ENCODE data around the gene COPB1. TPM values are rescaled to one million over a fixed set of nuclear protein-coding genes. Genes with fewer than 3 reads are reported as not detected.

The COPB1 gene
- total and polyA plus RNA-seq, 2 of the 8 experiments (the other 6 are each of a cell fraction or from before 2014, with no cell fraction given): 28.7 to 72.1 TPM

DNA sequence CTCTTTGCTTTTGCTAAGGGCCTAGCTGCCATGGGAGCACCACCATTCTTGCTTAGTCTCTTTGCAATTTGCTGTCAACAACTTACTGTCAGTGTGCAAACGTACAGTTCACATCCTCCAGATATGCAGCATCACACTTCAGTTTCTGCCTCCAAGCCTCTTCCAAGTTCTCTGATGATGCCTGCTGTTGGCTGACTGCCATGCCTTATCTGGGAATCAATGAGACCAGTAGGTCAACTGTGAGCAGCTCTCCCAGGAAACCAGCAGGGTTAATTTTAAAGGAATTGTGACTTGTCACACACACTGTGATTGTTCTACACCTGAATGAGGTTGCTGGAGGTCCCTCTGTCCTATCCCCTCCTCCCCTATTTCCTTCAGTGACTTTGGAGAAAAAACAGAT is 56.0 kb downstream of the COPB1 start:
- FAIRE-seq: no peak
- TF ChIP-seq CEBPB (IDR thresholded peaks at IDR 0.05; ENCODE audit: low read depth, low read length) (no peak), MAFK (IDR thresholded peaks at IDR 0.05; ENCODE audit: low read depth, low read length) (no peak), KDM5A (IDR thresholded peaks at IDR 0.05; ENCODE audit: low read length) (no peak), BACH1 (IDR thresholded peaks at IDR 0.05; ENCODE audit: low read length) (no peak), TEAD4 (IDR thresholded peaks at IDR 0.05; ENCODE audit: low read depth, low read length) (no peak), CBX8 (IDR thresholded peaks at IDR 0.05; ENCODE audit: borderline replicate concordance, low read depth, low read length) (no peak), HDAC6 (IDR thresholded peaks at IDR 0.05; ENCODE audit: low read depth, low read length) (no peak), HDAC2 (IDR thresholded peaks at IDR 0.05; ENCODE audit: borderline replicate concordance in 1 of 2, low read depth in 2 of 2, low read length in 2 of 2) (no peak), NRF1 (IDR thresholded peaks at IDR 0.05; ENCODE audit: low read depth, low read length) (no peak), RXRA (IDR thresholded peaks at IDR 0.05; ENCODE audit: insufficient read depth, low read depth, low read length) (no peak), TAF7 (optimal IDR thresholded peaks at IDR 0.05; ENCODE audit: borderline replicate concordance, low read depth, low read length) (no peak), KDM4A (IDR thresholded peaks at IDR 0.05; ENCODE audit: low read depth, low read length, severe bottlenecking) (no peak), POLR2A (IDR thresholded peaks at IDR 0.05; ENCODE audit: control extremely low read depth in 1 of 2, low read depth in 2 of 2, low read length in 2 of 2) (no peak), CHD2 (IDR thresholded peaks at IDR 0.05; ENCODE audit: low read length) (no peak), CBX5 (IDR thresholded peaks at IDR 0.05; ENCODE audit: low read depth, low read length) (no peak), SIRT6 (IDR thresholded peaks at IDR 0.05; ENCODE audit: low read length) (no peak)

More for the DNA sequence above, 56.0 kb downstream of the COPB1 start:
- no peak overlapping the region for H4K5ac ChIP-seq (ENCODE audit: insufficient read length, low read depth, low read length)
- H3K4me3 ChIP-seq (ENCODE audit: extremely low read depth in 1 of 4, insufficient read depth in 2 of 4, low read depth in 3 of 4, low read length in 4 of 4): no peak overlapping the region
- no peak overlapping the region for H2AFZ ChIP-seq (ENCODE audit: low read length)
- H3K79me2 ChIP-seq (ENCODE audit: control insufficient read depth in 1 of 2, insufficient read depth in 2 of 2, low read length in 2 of 2): no peaks in the 10 kb centered on the region
- CTCF ChIA-PET (ENCODE audit: partially characterized antibody): interaction anchor here (0.9 to 9.7 kb wide), 5 partner anchors 8 to 143 kb away, joined by 3 to 60 read pairs (median 7); no protein-coding TSS in a partner anchor
- no peak overlapping the region for H3K9ac ChIP-seq (replicated peaks in 1 of 4; ENCODE audit: extremely low read depth in 1 of 4, low read depth in 3 of 4, low read length in 3 of 4)
- no peaks in the 10 kb centered on the region for H3K36me3 ChIP-seq (ENCODE audit: control insufficient read depth in 2 of 4, insufficient read depth in 4 of 4, low read length in 3 of 4)
- H2AK5ac ChIP-seq (ENCODE audit: low read depth, low read length): no peak overlapping the region
- H3K27me3 ChIP-seq (replicated peaks in 1 of 4; ENCODE audit: control insufficient read depth in 3 of 4, extremely low read depth in 1 of 4, insufficient read depth in 3 of 4, low read length in 3 of 4): no peaks in the 10 kb centered on the region
- no peaks in the 10 kb centered on the region for H3K9me3 ChIP-seq (ENCODE audit: insufficient read depth in 2 of 2, low read depth in 1 of 2, low read length in 1 of 2)
- H2BK15ac ChIP-seq (ENCODE audit: low read length): no peak overlapping the region
- H2BK120ac ChIP-seq (replicated peaks; ENCODE audit: low read depth, low read length): no peak overlapping the region
- no peaks in the 10 kb centered on the region for H4K20me1 ChIP-seq (replicated peaks in 1 of 2; ENCODE audit: control insufficient read depth in 1 of 2, insufficient read depth in 2 of 2, low read length in 2 of 2)
- H3K23me2 ChIP-seq (ENCODE audit: low read depth, low read length): peaks cover 2% of the 10 kb centered on the region; the same call in 1 of the 2 replicates
- POLR2A ChIA-PET (ENCODE audit: partially characterized antibody): no interaction called here
- H2BK5ac ChIP-seq (ENCODE audit: low read depth, low read length): no peak overlapping the region
- no peak overlapping the region for H3K27ac ChIP-seq (ENCODE audit: low read depth, low read length)
- no peak overlapping the region for H3K23ac ChIP-seq (ENCODE audit: insufficient read length)
- H3K4me1 ChIP-seq (replicated peaks in 1 of 4; ENCODE audit: control insufficient read depth in 3 of 4, insufficient read depth in 4 of 4, low read length in 3 of 4): no peaks in the 10 kb centered on the region
- no peak overlapping the region for H2BK20ac ChIP-seq (ENCODE audit: low read length)
- no peak overlapping the region for H4K91ac ChIP-seq (replicated peaks; ENCODE audit: insufficient read length, low read length)
- 100% methylated on average over 1 of the region's 1 CpG; no CpG with 5 or more reads in 1 of the 2 experiments for WGBS, 2 experiments (ENCODE audit: extremely low coverage in 1 of 2, insufficient coverage in 1 of 2, insufficient read length in 1 of 2, insufficient replicate concordance in 2 of 2, low coverage in 1 of 2, low lambda C conversion rate in 2 of 2, missing lambda C conversion rate in 1 of 2)
- H4K8ac ChIP-seq (ENCODE audit: extremely low read depth, insufficient read depth, low read length): no peak overlapping the region
- no peak overlapping the region for H3K4ac ChIP-seq (replicated peaks; ENCODE audit: insufficient read length, low read depth, low read length)
- H3K56ac ChIP-seq (replicated peaks; ENCODE audit: insufficient read length, low read depth, low read length): no peak overlapping the region
- H3K4me2 ChIP-seq (ENCODE audit: insufficient read depth in 1 of 2, low read depth in 2 of 2, low read length in 2 of 2): no peak overlapping the region
- H3K79me1 ChIP-seq (ENCODE audit: low read depth, low read length): no peaks in the 10 kb centered on the region
- no peak overlapping the region for H2BK12ac ChIP-seq (ENCODE audit: low read depth, low read length)
- DNase-seq (ENCODE audit: low read depth in 1 of 2, low spot score in 2 of 2): no peak
- no peak overlapping the region for H3K18ac ChIP-seq (ENCODE audit: extremely low read depth, low read length)
- no peak overlapping the region for H3K14ac ChIP-seq (ENCODE audit: insufficient read length)

All from H1 (cell line).